HEK293 (cell line): ENCODE results near the gene ZBTB17.

Experiments
- CTCF ChIA-PET: fragments of 350-600 bp; formaldehyde crosslinking; extraction: SDS; loops from one replicate; lab custom pipeline; 2021; ENCODE audit warnings: antibody characterized with exemption; lab: Yijun Ruan, JAX
- POLR2A ChIA-PET: fragments of 300-600 bp; formaldehyde crosslinking; extraction: SDS; loops from one replicate; lab custom pipeline; 2020; ENCODE audit warnings: antibody characterized with exemption, inconsistent platforms; lab: Yijun Ruan, JAX
- H3K27ac ChIP-seq: fragments of 200-500 bp; sonication (Bioruptor generic); 2 replicates; pipeline ENCODE4 v1.5.1; 2014; ENCODE audit warnings: low read depth, low read length, control low read depth, inconsistent platforms; ENCODE audit errors: extremely low read depth
- H3K36me3 ChIP-seq, 2 experiments: fragments of 200-500 bp in 1 of 2; sonication (Bioruptor generic) in 1 of 2; 1 replicate in 1 of 2; 2 replicates in 1 of 2; pipeline ENCODE4 v1.5.1; 2014 to 2017; ENCODE audit warnings: inconsistent platforms in 2 of 2, low read length in 2 of 2; ENCODE audit not compliant: control insufficient read depth in 2 of 2, insufficient read depth in 1 of 2
- H3K4me1 ChIP-seq: fragments of 200-500 bp; sonication (Bioruptor generic); 2 replicates; pipeline ENCODE4 v1.5.1; 2014; ENCODE audit warnings: mild to moderate bottlenecking, low read length, inconsistent platforms; ENCODE audit not compliant: control insufficient read depth, insufficient read depth
- H3K4me3 ChIP-seq: 2 replicates; pipeline ENCODE4 v1.5.1; 2011; ENCODE audit warnings: low read depth, mild to moderate bottlenecking, control low read depth, low read length, moderate library complexity
- H3K9me3 ChIP-seq: fragments of 200-500 bp; sonication (Bioruptor generic); 2 replicates; pipeline ENCODE4 v1.5.1; 2014; ENCODE audit warnings: low read depth, low read length, inconsistent platforms; ENCODE audit not compliant: control insufficient read depth, insufficient read depth
- BCL11B ChIP-seq: fragments of 450-650 bp; formaldehyde crosslinking; IDR thresholded peaks from 2 replicates; pipeline ENCODE4 v1.5.1; 2016; ENCODE audit warnings: low read depth, missing biosample characterization, missing genetic modification characterization
- GFI1B ChIP-seq: fragments of 450-650 bp; formaldehyde crosslinking; IDR thresholded peaks from 2 replicates; pipeline ENCODE4 v1.5.1; 2016; ENCODE audit warnings: missing biosample characterization, missing genetic modification characterization
- GLIS1 ChIP-seq: fragments of 450-650 bp; formaldehyde crosslinking; IDR thresholded peaks from 2 replicates; pipeline ENCODE4 v1.5.1; 2016; ENCODE audit warnings: missing biosample characterization, missing genetic modification characterization
- IKZF3 ChIP-seq: fragments of 450-650 bp; IDR thresholded peaks from 2 replicates; pipeline ENCODE4 v1.5.0; 2018; ENCODE audit warnings: missing biosample characterization, mild to moderate bottlenecking, missing genetic modification characterization, moderate library complexity
- SP2 ChIP-seq: fragments of 450-650 bp; formaldehyde crosslinking; IDR thresholded peaks from 2 replicates; pipeline ENCODE4 v1.5.1; 2016; ENCODE audit warnings: missing biosample characterization, missing genetic modification characterization
- SP3 ChIP-seq: fragments of 450-650 bp; formaldehyde crosslinking; IDR thresholded peaks from 2 replicates; pipeline ENCODE4 v1.5.1; 2016; ENCODE audit warnings: missing biosample characterization, missing genetic modification characterization
- TSHZ1 ChIP-seq: fragments of 450-650 bp; formaldehyde crosslinking; IDR thresholded peaks from 2 replicates; pipeline ENCODE4 v1.5.1; 2016; ENCODE audit warnings: missing biosample characterization, missing genetic modification characterization, borderline replicate concordance
- WT1 ChIP-seq: fragments of 450-650 bp; formaldehyde crosslinking; IDR thresholded peaks from 2 replicates; pipeline ENCODE4 v1.5.1; 2016; ENCODE audit warnings: missing biosample characterization, missing genetic modification characterization
- ZBTB48 ChIP-seq: fragments of 450-650 bp; formaldehyde crosslinking; IDR thresholded peaks from 2 replicates; pipeline ENCODE4 v1.5.1; 2016; ENCODE audit warnings: missing biosample characterization, missing genetic modification characterization
- ZBTB7A ChIP-seq: fragments of 450-650 bp; formaldehyde crosslinking; IDR thresholded peaks from 2 replicates; pipeline ENCODE4 v1.5.1; 2016; ENCODE audit warnings: low read depth, missing biosample characterization, missing genetic modification characterization
- ZBTB8A ChIP-seq: fragments of 450-650 bp; formaldehyde crosslinking; IDR thresholded peaks from 2 replicates; pipeline ENCODE4 v1.5.1; 2016; ENCODE audit warnings: missing biosample characterization, missing genetic modification characterization
- ZNF121 ChIP-seq: fragments of 450-650 bp; formaldehyde crosslinking; IDR thresholded peaks from 2 replicates; pipeline ENCODE4 v1.5.1; 2016; ENCODE audit warnings: missing biosample characterization, missing genetic modification characterization
- ZNF274 ChIP-seq, 2 experiments: fragments of 200-500 bp in 1 of 2; fragments of 450-650 bp in 1 of 2; sonication (Bioruptor generic) in 1 of 2; formaldehyde crosslinking in 1 of 2; IDR thresholded peaks; 2 replicates each; pipeline versions ENCODE4 v1.5.1 to v1.6.1; 2014 to 2016; ENCODE audit warnings: borderline replicate concordance in 1 of 2, inconsistent platforms in 1 of 2, low read length in 1 of 2, missing biosample characterization in 1 of 2, missing genetic modification characterization in 1 of 2
- ZNF366 ChIP-seq: fragments of 450-650 bp; formaldehyde crosslinking; conservative IDR thresholded peaks from 2 replicates; pipeline ENCODE4 v1.5.1; 2016; ENCODE audit warnings: missing biosample characterization, missing genetic modification characterization
- ZNF571 ChIP-seq: fragments of 450-650 bp; formaldehyde crosslinking; IDR thresholded peaks from 2 replicates; pipeline ENCODE4 v1.5.0; 2017; ENCODE audit warnings: missing biosample characterization, missing genetic modification characterization
- ZNF621 ChIP-seq: fragments of 450-650 bp; formaldehyde crosslinking; IDR thresholded peaks from 2 replicates; pipeline ENCODE4 v1.5.1; 2017; ENCODE audit warnings: missing biosample characterization, missing genetic modification characterization
- TF ChIP-seq, protein P1 (sequence below): fragments of 450-650 bp; formaldehyde crosslinking; IDR thresholded peaks from 2 replicates; pipeline ENCODE4 v1.5.1; 2016; ENCODE audit warnings: missing biosample characterization, missing genetic modification characterization
- TF ChIP-seq, protein P2 (sequence below): fragments of 450-650 bp; formaldehyde crosslinking; IDR thresholded peaks from 2 replicates; pipeline ENCODE4 v1.5.1; 2016; ENCODE audit warnings: missing biosample characterization, missing genetic modification characterization
- TF ChIP-seq, protein P3 (sequence below): fragments of 450-650 bp; formaldehyde crosslinking; IDR thresholded peaks from 2 replicates; pipeline ENCODE4 v1.5.1; 2017; ENCODE audit warnings: missing biosample characterization, missing genetic modification characterization

ZBTB17 gene

GRCh38 chr1:15960808-15961207 lies 15.1 kb downstream of the ZBTB17 start:
- CTCF ChIA-PET, result interaction anchor here (0.8 to 1.2 kb wide), 2 partner anchors 9 to 169 kb away, joined by 3 to 4 read pairs; no protein-coding TSS in a partner anchor
- Histone ChIP-seq H3K4me1 (peaks cover 15% of the 10 kb centered on the region), H3K9me3 (no peaks in the 10 kb centered on the region), H3K27ac (no peak overlapping the region), H3K36me3 (peaks cover 3 to 12% of the 10 kb centered on the region in 2 experiments; a peak in 2 of 3 replicates), H3K4me3 (no peak overlapping the region)
- TF ChIP-seq ZNF621 (tag by site-specific recombination) (no peak), ZNF121 (peak; percentile 99)
- POLR2A ChIA-PET, result no interaction called here

DNA sequence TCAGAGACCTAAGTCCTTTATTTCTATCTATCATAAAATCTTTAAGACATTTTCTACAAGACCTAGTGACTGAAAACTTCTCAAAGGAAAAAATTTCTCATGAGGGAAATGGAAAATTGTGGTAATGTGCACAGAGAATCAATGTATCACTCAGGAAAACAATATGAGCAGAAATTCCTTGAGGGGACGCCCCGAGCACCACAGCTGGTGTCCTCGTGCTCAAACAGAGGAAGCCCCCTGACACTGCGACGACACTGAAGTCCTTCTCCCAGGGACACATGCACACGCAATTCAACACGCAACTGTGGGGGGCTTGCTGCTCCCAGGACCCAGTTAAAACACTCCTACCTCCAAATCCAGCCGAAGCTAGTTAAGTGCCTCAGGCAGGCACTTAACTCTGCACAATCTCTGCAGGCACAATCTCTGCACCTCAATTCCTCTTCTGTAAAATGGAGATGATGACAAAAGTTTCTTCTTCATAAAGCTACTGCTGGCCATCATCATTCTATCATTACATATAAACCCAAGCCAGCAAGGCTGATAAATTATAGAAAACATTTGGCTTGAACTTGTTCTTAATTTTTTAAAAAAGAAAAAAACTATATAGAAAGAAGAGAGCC lies 16.0 kb downstream of the ZBTB17 start:
- Histone ChIP-seq H3K27ac (no peak overlapping the region), H3K4me3 (no peak overlapping the region), H3K4me1 (peaks cover 15% of the 10 kb centered on the region), H3K9me3 (no peaks in the 10 kb centered on the region), H3K36me3 (peaks cover 3 to 12% of the 10 kb centered on the region in 2 experiments; a peak in 2 of 3 replicates)
- POLR2A ChIA-PET, result no interaction called here
- CTCF ChIA-PET, result interaction anchor here (0.8 to 3.4 kb wide), 6 partner anchors 8 to 168 kb away, joined by 3 to 16 read pairs (median 6); partner anchors contain the start of gene ZBTB17
- TF ChIP-seq, protein P1, sequence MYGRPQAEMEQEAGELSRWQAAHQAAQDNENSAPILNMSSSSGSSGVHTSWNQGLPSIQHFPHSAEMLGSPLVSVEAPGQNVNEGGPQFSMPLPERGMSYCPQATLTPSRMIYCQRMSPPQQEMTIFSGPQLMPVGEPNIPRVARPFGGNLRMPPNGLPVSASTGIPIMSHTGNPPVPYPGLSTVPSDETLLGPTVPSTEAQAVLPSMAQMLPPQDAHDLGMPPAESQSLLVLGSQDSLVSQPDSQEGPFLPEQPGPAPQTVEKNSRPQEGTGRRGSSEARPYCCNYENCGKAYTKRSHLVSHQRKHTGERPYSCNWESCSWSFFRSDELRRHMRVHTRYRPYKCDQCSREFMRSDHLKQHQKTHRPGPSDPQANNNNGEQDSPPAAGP, result no peak
- TF ChIP-seq TSHZ1 (tag by site-specific recombination) (no peak), ZBTB8A (tag by site-specific recombination) (no peak), IKZF3 (tag by site-specific recombination) (no peak), GFI1B (tag by site-specific recombination) (peak; percentile 84), ZNF571 (tag by site-specific recombination) (no peak), ZBTB7A (tag by site-specific recombination) (no peak)
- TF ChIP-seq, protein P2, sequence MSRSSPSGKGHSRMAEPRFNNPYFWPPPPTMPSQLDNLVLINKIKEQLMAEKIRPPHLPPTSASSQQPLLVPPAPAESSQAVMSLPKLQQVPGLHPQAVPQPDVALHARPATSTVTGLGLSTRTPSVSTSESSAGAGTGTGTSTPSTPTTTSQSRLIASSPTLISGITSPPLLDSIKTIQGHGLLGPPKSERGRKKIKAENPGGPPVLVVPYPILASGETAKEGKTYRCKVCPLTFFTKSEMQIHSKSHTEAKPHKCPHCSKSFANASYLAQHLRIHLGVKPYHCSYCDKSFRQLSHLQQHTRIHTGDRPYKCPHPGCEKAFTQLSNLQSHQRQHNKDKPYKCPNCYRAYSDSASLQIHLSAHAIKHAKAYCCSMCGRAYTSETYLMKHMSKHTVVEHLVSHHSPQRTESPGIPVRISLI (tag by site-specific recombination), result no peak
- TF ChIP-seq, all 188 proteins: peak for 1

DNA sequence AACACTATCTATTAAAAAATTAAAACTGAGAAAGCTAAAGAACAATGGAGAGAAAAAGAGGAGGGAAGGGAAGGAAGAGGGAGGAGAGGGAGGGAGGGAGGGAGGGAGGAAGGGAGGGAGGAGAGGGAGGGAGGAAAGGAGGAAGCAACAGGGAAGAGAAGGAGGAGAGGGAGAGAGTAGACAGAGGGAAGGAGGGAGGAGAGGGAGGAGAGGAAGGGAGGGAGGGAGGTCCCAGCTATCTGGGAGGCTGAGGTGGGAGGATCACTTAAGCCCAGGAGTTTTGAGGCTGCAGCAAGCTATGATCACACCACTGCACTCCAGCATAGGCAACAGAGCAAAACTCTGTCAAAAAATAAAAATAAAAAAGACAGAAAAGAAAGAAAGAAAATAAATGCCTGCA lies 16.5 kb downstream of the ZBTB17 start:
- CTCF ChIA-PET, result interaction anchor here (0.5 to 3.4 kb wide), 8 partner anchors 16 to 408 kb away, joined by 4 to 16 read pairs (median 4); partner anchors contain the start of gene ZBTB17
- TF ChIP-seq GLIS1, result 0 out of 2 replicates have a peak, but pooled peaks have one; percentile 9
- TF ChIP-seq, protein P1, result peak; percentile 64
- TF ChIP-seq ZNF274 (IDR thresholded peaks at IDR 0.05; ENCODE audit: low read length), result no peak
- TF ChIP-seq ZNF274 (tag by site-specific recombination; IDR thresholded peaks at IDR 0.05; ENCODE audit: borderline replicate concordance), result no peak
- peak; percentile 48 for TF ChIP-seq SP3 (tag by site-specific recombination)
- TF ChIP-seq ZBTB48 (tag by site-specific recombination), result no peak
- peak; percentile 36 for TF ChIP-seq SP2 (tag by site-specific recombination)
- no peak for TF ChIP-seq BCL11B (tag by site-specific recombination)
- TF ChIP-seq ZNF366 (tag by site-specific recombination), result peak; percentile 68
- peak; percentile 98 for TF ChIP-seq WT1 (tag by site-specific recombination)
- TF ChIP-seq, protein P3, sequence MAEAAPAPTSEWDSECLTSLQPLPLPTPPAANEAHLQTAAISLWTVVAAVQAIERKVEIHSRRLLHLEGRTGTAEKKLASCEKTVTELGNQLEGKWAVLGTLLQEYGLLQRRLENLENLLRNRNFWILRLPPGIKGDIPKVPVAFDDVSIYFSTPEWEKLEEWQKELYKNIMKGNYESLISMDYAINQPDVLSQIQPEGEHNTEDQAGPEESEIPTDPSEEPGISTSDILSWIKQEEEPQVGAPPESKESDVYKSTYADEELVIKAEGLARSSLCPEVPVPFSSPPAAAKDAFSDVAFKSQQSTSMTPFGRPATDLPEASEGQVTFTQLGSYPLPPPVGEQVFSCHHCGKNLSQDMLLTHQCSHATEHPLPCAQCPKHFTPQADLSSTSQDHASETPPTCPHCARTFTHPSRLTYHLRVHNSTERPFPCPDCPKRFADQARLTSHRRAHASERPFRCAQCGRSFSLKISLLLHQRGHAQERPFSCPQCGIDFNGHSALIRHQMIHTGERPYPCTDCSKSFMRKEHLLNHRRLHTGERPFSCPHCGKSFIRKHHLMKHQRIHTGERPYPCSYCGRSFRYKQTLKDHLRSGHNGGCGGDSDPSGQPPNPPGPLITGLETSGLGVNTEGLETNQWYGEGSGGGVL (tag by site-specific recombination), result peak; percentile 90

More for the DNA sequence above, 16.5 kb downstream of the ZBTB17 start:
- H3K9me3 ChIP-seq, result no peaks in the 10 kb centered on the region
- POLR2A ChIA-PET, result no interaction called here
- peaks cover 15% of the 10 kb centered on the region for H3K4me1 ChIP-seq
- H3K36me3 ChIP-seq, result peaks cover 3 to 15% of the 10 kb centered on the region in 2 experiments; a peak in 2 of 3 replicates
- no peak overlapping the region for H3K4me3 ChIP-seq
- no peak overlapping the region for H3K27ac ChIP-seq
